Measurements from ENCODE around the gene ISL2.
"Not testable (repeated sequence)": the region's sequence is repeated elsewhere in the genome, so short reads cannot be mapped to it uniquely, and the experiment has no call there.

ISL2 gene

GRCh38 chr15:76336254-76337058 is at the start of gene ISL2:
TSS of gene ISL2 (plus strand) at chr15:76336773. CDS start at chr15:76336884, 111 bp downstream.
- no peak for DNase-seq

GRCh38 chr15:76289582-76289981 is 47.0 kb upstream of the ISL2 start:
- DNase-seq: no peak

GRCh38 chr15:76293361-76293760 is 43.2 kb upstream of the ISL2 start:
- no peak for DNase-seq

- not testable (repeated sequence) for DNase-seq
Measured at GRCh38 chr15:76294463-76294862, 42.1 kb upstream of the ISL2 start.

GRCh38 chr15:76296849-76297248 is 39.7 kb upstream of the ISL2 start:
- DNase-seq: no peak

- DNase-seq: not testable (repeated sequence)
Measured at GRCh38 chr15:76297951-76298350, 38.6 kb upstream of the ISL2 start.

GRCh38 chr15:76298986-76299385 is 37.6 kb upstream of the ISL2 start:
- no peak for DNase-seq

- no peak for DNase-seq
Measured at GRCh38 chr15:76299786-76300185, 36.8 kb upstream of the ISL2 start.

GRCh38 chr15:76303909-76304308 is 32.7 kb upstream of the ISL2 start:
- DNase-seq: no peak

- DNase-seq: no peak
Measured at GRCh38 chr15:76309601-76310330, 26.8 kb upstream of the ISL2 start.

- no peak for DNase-seq
Measured at GRCh38 chr15:76310475-76311099, 26.0 kb upstream of the ISL2 start.

GRCh38 chr15:76311100-76311953 is 25.2 kb upstream of the ISL2 start, which contains the start of gene ETFA:
TSS of gene ETFA (minus strand) at chr15:76311469. CDS start at chr15:76311388, 81 bp downstream.
- DNase-seq: peak; percentile 75

- peak; percentile 11 for DNase-seq
Measured at GRCh38 chr15:76312540-76313174, 23.9 kb upstream of the ISL2 start.

- DNase-seq: not testable (repeated sequence)
Measured at GRCh38 chr15:76313175-76313567, 23.4 kb upstream of the ISL2 start.

- no peak for DNase-seq
Measured at GRCh38 chr15:76313731-76314130, 22.8 kb upstream of the ISL2 start.

- DNase-seq: no peak
Measured at GRCh38 chr15:76320012-76320411, 16.6 kb upstream of the ISL2 start.

- no peak for DNase-seq
Measured at GRCh38 chr15:76321171-76321570, 15.4 kb upstream of the ISL2 start.

- DNase-seq: no peak
Measured at GRCh38 chr15:76321602-76322001, 15.0 kb upstream of the ISL2 start.

GRCh38 chr15:76324066-76324465 is 12.5 kb upstream of the ISL2 start:
- no peak for DNase-seq

GRCh38 chr15:76325704-76326103 is 10.9 kb upstream of the ISL2 start:
- DNase-seq: no peak

- no peak for DNase-seq
Measured at GRCh38 chr15:76327191-76328105, 9.1 kb upstream of the ISL2 start.
